HG02798 (cell line): ENCODE measurements around the gene ZNF81.
"Not testable (repeated sequence)": the region's sequence is repeated elsewhere in the genome, so short reads cannot be mapped to it uniquely, and the experiment has no call there.

Source experiments
- ATAC-seq: cut with Tn5 transposase; IDR thresholded peaks from one replicate; pipeline ENCODE4 v1.9.1; 2021; ENCODE audit warnings: mild to moderate bottlenecking; ENCODE audit not compliant: unreplicated experiment, poor library complexity

ZNF81 gene

DNA sequence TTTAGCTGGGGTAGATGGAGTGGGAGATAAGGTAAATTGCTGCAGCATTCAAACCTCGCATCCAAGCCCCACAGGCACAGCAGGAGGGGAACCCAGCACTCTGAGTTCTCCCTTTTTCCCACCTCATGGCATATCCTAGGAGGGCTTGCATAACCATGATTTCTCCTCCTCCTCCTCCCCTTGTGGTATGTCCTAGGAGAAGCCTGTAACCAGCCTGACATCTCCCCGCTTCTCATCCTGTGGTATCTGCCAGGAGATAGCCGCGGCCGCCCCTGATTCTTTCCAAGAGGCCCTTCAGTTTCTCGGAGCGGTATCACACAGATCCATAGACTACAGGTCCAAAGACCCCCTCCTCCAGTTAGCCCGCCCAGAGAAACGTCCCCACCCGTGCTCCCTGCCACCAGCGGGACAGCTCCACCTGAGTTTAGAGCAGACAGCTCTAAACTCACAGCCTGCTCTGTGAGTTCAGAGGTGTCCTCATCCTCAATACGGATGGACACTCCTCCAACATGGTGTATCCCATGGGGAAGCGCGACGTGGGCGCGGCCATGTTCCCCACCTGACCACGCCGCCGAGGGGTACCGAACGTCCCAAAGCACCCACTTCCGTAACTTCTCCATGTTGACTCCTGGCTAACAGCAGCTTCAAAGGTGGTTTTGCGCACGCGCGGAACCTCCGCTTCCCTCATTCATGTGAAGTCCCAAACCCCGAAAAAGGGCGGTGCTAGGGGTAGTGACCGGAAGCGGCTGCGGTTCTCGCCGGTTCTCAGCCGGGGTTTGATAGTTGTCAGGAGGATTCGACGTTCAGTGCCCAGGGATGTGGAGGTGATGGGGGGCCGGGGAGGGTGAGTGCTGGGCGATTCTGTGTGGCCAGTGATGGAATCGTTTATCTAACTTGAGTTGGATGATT is at the start of gene ZNF81:
ZNF81 (plus strand) TSS at position 739 of the 909 bp plus-strand sequence. CDS start 9,366 bp downstream, outside the sequence.
- peak; percentile 96 for ATAC-seq

DNA sequence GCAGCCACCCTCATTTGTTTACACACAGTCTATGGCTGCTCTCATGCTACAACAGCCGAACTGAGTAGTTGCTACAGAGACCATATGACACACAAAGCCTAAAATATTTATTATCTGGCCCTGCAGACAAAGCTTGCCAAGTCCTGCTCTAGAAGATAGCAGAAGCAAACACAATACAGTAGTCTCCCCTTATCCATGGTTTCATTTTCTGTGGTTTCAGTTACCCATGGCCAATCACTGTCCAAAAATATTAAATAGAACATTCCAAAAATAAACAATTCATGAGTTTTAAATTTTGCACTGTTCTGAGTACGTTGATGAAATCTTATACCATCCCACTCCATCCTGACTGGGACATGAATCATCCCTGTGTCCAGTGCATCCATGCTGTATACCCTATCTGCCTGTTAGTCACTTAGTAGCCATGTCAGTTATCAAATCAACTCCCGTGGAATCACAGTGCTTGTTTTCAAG is 40.2 kb upstream of the ZNF81 start:
- no peak for ATAC-seq

- no peak for ATAC-seq
Measured at GRCh38 chrX:47797084-47797483, 39.6 kb upstream of the ZNF81 start.

GRCh38 chrX:47798861-47799260 is 37.8 kb upstream of the ZNF81 start:
- ATAC-seq: no peak

GRCh38 chrX:47802589-47802988 is 34.1 kb upstream of the ZNF81 start:
- no peak for ATAC-seq

DNA sequence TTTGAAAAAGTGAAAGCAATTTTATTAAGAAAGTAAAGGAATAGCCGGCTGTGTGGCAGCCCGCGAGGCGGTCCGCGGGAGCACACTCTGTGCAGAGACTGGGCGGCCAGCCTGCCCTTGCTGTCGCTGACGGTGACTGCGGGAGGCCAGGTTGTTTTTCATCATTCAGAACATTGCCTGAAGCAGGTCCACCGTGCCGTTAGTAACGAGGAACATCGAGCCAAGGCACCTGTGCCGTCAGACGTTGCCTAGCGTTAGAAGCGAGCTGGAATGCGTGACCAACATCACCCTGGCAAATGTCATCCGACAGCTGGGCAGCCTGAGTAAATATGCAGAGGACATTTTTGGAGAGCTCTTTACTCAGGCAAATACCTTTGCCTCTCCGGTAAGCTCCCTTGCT is 33.6 kb upstream of the ZNF81 start:
- ATAC-seq: not testable (repeated sequence)

DNA sequence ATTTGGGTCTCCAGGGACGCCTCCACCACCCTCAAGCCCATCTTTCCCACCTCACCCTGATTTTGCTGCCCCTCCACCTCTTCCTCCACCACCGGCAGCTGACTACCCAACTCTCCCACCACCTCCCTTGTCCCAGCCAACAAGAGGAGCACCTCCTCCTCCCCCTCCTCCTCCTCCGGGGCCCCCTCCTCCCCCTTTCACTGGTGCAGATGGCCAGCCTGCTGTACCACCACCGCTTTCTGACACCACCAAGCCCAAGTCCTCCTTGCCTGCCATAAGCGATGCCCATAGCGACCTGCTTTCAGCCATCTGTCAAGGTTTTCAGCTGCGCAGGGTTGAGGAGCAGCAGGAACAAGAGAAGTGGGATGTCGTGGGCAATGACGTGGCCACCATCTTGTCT is 32.4 kb upstream of the ZNF81 start:
- no peak for ATAC-seq

- not testable (repeated sequence) for ATAC-seq
Measured at GRCh38 chrX:47805844-47806243, 30.9 kb upstream of the ZNF81 start.

DNA sequence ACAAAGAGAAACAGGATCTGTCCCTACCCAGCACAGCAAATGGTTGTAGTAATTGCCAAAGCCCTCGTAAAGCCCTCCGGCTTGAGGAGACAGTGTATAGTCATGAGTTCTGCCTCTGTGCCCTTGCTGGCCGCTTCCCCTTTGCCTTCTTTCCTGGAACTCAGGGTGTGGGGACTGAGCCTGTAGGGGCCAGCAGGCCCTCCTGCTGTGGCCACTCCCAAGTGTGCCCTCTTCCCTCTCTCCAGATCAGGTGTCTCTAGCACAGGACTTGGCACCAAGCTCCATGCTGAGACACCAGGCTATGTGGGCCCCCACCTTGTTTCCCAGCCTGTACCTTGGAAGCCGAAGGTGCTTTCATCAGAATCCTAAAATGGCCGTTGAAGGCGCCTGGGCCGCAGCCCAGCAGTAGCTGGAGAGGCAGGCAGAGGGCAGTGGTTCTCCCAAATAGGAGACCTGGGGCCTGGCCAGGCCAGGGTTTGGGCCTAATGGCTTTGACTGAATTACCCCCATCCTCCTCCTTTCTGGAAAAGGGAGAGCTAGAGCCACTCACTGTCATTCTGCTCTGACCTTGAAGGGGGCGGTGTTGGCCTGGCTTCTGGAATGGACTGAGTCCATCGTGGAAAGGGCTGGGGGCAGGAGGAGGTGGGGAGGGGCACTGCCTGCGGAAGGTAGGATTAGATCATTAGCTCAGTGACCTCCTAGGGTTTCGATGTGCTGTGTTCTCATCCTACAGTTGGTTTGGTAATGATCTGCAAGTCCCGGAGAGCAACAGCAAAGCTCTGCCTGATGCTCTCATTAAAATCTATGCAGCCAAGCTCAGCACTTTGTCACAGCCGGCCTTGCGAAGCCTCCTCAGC is 30.1 kb upstream of the ZNF81 start:
- ATAC-seq: not testable (repeated sequence)

DNA sequence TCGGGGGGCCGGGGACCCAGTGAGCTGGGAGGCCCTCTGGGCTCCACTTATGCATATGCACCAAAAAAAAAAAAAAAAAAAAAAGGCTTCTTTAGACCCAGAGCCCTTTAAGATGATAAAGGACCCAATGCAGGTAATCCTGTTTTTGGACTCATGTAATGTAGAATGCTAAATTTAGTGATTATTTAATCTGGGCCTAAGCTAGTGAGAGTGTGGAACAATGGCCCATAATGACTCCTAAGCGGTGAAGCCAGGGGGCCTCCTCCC is 29.5 kb upstream of the ZNF81 start:
- ATAC-seq: not testable (repeated sequence)

GRCh38 chrX:47807548-47807947 is 29.2 kb upstream of the ZNF81 start:
- no peak for ATAC-seq

DNA sequence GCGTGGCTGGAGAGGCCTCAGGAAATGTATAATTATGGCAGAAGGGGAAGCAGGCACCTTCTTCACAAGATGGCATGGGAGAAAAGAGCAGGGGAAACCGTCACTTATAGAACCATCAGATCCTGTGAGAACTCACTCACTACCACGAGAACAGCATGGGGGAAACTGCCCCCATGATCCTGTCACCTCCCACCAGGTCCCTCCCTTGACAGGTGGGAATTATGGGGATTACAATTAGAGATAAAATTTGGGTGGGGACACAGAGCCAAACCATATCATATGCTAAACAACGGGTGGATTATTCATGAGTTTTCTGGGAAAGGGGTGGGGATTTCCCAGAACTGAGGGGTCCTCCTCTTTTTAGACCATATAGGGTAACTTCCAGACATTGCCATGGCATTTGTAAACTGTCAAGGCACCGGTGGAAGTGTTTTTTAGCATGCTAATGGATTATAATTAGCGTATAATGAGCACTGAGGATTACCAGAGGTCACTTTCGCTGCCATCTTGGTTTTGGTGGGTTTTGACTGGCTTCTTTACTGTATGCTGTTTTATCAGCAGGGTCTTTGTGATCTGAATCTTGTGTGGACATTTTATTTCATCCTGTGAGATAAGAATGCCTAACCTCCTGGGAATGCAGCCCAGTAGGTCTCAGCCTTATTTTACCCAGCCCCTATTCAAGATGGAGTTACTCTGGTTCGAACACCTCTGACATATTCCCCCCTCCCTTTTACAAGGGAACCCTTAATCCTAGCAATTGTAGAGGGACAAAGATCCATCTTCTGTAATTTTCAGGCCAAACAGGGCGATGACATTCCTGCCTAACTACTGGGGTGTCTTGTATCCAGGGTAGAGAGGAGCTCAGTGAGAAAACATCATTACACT is 27.6 kb upstream of the ZNF81 start:
- ATAC-seq: no peak

GRCh38 chrX:47814851-47815250 is 21.9 kb upstream of the ZNF81 start:
- ATAC-seq: no peak

- ATAC-seq: no peak
Measured at GRCh38 chrX:47815901-47816845, 20.5 kb upstream of the ZNF81 start.

DNA sequence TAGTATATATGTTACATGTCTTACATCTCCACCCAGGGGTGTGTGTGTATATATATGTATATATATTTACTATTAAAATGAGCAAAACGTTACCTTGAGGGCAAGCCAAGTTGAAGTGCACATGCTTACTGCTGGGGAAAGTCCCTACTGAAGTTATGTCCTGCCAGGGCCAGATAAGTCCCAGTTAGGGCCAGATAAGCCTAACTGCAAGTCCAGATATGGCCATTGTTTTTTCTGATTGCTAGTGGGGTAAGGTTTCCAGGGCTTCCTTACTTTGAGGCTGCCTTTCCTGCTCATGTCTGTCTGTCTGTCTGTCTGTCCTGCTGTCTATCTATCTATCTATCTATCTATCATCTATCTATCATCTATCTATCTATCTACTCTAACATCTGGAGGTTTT is 19.3 kb upstream of the ZNF81 start:
- no peak for ATAC-seq

DNA sequence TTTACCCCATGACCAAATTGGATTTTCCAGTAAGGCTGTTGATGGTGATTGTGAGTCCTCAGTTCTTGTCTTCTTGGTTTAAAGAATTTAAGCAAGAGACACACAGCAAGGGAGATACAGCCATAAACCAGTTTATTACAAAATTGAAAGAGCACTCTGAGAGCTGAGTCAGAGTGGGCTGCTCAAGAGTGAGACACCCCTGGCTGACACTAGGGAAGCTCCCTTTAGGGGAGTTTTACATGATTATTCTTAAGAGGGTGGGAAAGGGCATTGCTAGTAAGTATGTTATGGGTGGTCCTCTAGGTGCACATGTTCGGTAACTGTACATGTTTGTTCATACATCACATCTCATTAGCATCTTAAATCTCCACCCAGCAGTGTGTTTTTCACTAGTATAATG is 18.8 kb upstream of the ZNF81 start:
- no peak for ATAC-seq

DNA sequence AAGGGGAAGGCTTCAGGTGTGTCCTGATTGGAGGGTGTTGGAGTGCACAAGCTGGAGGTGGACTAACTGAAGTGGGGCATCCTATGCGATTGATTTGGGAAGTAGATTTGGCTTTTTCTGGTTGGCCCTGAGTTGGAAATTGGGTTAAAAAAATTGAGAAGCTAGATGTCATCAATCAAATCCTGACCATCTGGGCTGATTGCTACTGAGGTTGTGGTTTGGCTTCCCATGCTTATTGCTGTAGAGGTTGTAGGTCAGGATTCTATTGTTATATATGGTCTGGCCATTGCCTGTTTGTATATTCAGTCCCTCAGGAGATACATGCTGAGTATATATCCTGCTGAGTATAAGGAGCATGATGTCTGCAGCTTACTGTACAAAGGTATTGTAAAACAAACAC is 7.7 kb upstream of the ZNF81 start:
- ATAC-seq: no peak

DNA sequence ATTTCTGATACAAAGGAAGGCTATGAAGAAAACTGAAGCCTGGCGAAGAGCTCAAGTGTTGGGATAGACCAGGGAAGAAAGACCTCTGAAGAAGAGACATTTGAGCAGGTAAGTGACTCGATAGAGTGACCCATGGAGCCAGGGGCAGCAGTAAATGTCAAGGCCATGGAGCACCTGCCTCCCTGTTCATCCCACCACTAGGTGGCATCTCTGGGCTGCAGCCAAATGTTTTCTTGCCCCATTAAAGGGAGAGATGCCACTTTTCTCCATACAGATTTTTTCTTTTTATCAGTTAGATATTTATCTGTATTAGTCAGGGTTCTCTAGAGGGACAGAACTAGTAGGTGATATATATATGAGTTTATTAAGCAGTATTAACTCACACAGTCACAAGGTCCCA is 4.9 kb upstream of the ZNF81 start:
- peak; percentile 41 for ATAC-seq

DNA sequence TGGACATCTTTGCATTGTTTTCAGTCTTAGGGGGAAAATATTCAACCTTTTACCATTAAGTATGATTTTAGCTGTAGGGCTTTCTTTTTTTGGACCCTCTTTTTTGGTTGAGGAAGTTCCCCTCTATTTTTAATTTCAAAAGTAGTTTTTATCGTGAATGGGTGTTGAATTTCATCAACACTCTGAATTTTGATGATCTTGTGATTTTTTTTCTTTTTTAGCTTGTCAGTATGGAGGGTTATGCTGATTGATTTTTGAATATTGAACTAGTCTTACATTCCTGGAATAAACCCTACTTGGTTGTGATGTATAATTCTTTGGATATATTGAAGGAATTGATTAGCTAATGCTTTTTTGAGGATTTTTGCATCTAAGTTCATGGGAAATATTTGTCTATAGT is 1.7 kb downstream of the ZNF81 start:
- ATAC-seq: no peak
